SK-N-SH treated with all-trans-retinoic acid at 6 μM for 48 hours (cell line): ENCODE results near the gene ZBTB40.

Source experiments
- ARNTL ChIP-seq: fragments of 450-650 bp; formaldehyde crosslinking; IDR thresholded peaks from 2 replicates; pipeline ENCODE4 v1.5.0; 2020; ENCODE audit warnings: low read depth, mild to moderate bottlenecking, moderate library complexity, borderline replicate concordance
- CSDC2 ChIP-seq: fragments of 250-450 bp; sonication (Bioruptor Pico); IDR thresholded peaks from 2 replicates; pipeline ENCODE4 v1.5.0; 2020; ENCODE audit warnings: mild to moderate bottlenecking, moderate library complexity
- TOX ChIP-seq: fragments of 250-450 bp; sonication (Bioruptor Pico); IDR thresholded peaks from 2 replicates; pipeline ENCODE4 v1.8.0; 2021; ENCODE audit warnings: mild to moderate bottlenecking, moderate library complexity, borderline replicate concordance
- ZFP30 ChIP-seq: fragments of 450-650 bp; formaldehyde crosslinking; IDR thresholded peaks from 2 replicates; pipeline ENCODE4 v1.5.0; 2022; ENCODE audit warnings: mild to moderate bottlenecking, moderate library complexity

GRCh38 chr1:22530715-22531114 lies 79.1 kb downstream of the ZBTB40 start:
- TF ChIP-seq CSDC2 (CRISPR knock-in tag) (no peak), ZFP30 (CRISPR knock-in tag) (no peak), TOX (no peak), ARNTL (no peak)
